Sigmoid colon (tissue), 7 donors: Measurements from ENCODE around the gene FTCD. TPM values are rescaled to one million over a fixed set of nuclear protein-coding genes. Genes with fewer than 3 reads are reported as not detected.

ENCODE experiments used
- DNase-seq: peaks from one replicate; pipeline ENCODE4 v3.0.0-alpha.2; 2019
- H3K27ac ChIP-seq, 4 donors: fragments of 200-600 bp; sonication (generic); one replicate each; pipeline ENCODE4 v1.5.1; 2016 to 2019; ENCODE audit warnings: mild to moderate bottlenecking in 1 of 4
- H3K27me3 ChIP-seq, 3 donors: fragments of 200-600 bp; sonication (generic); one replicate each; pipeline ENCODE4 v1.5.1; 2019; ENCODE audit warnings: mild to moderate bottlenecking in 1 of 3
- H3K36me3 ChIP-seq, 4 donors: fragments of 200-600 bp; sonication (generic); one replicate each; pipeline ENCODE4 v1.5.1; 2016 to 2019
- H3K4me1 ChIP-seq, 4 donors: fragments of 200-600 bp; sonication (generic); one replicate each; pipeline ENCODE4 v1.5.1; 2017 to 2019
- H3K4me3 ChIP-seq, 4 donors: fragments of 200-600 bp; sonication (generic); one replicate each; pipeline ENCODE4 v1.5.1; 2017 to 2019; ENCODE audit warnings: mild to moderate bottlenecking in 2 of 4, moderate library complexity in 1 of 4
- H3K9me3 ChIP-seq, 4 donors: fragments of 200-600 bp in 3 of 4; sonication (generic) in 3 of 4; one replicate each; pipeline versions ENCODE4 v1.5.1 to v1.6.1; 2013 to 2019
- CTCF ChIP-seq, 4 experiments: fragments of 450-650 bp in 3 of 4; fragments of 200-600 bp in 1 of 4; IDR thresholded peaks; one replicate each; pipeline ENCODE4 v1.5.1; 2016 to 2019; ENCODE audit warnings: antibody characterized with exemption in 4 of 4, mild to moderate bottlenecking in 3 of 4, moderate library complexity in 2 of 4
- EP300 ChIP-seq, 4 donors: sonication (generic); formaldehyde crosslinking; IDR thresholded peaks; one replicate each; pipeline ENCODE4 v1.6.1; 2017; ENCODE audit warnings: antibody characterized with exemption in 4 of 4
- POLR2A ChIP-seq, 2 donors: fragments of 450-650 bp; IDR thresholded peaks; one replicate each; pipeline ENCODE4 v1.6.1; 2016; ENCODE audit warnings: antibody characterized with exemption in 2 of 2, mild to moderate bottlenecking in 2 of 2, moderate library complexity in 2 of 2
- POLR2AphosphoS5 ChIP-seq, 4 donors: sonication (generic); formaldehyde crosslinking; IDR thresholded peaks; one replicate each; pipeline ENCODE4 v1.6.1; 2017; ENCODE audit warnings: antibody characterized with exemption in 4 of 4
- WGBS, 2 donors: extraction: QIAGEN DNeasy Blood & Tissue Kit; methylation state at CpG; one replicate each; pipeline ENCODE4 v1.1.7; 2013; 5-methylcytosine and 5-hydroxymethylcytosine counted together
- intact Hi-C: fragments of 100-400 bp; cut with DNase I; formaldehyde crosslinking; loops from one replicate; pipeline ENCODE4 v1.15.1; 2023
- polyA plus RNA-seq, 3 donors: library from polyadenylated mRNA; stranded (reverse); fragments of 200-250 nt; gene quantifications; one replicate each; pipeline ENCODE4 v1.2.3, GENCODE V29; 2013
- total RNA-seq, 4 donors: library from RNA; depleted of rRNA; stranded (reverse); fragments of >200 nt; gene quantifications; one replicate each; pipeline ENCODE4 v1.1.0, GENCODE V29; 2016
- donor health status: healthy with polysubstance abuse.
- donor health status: Bipolar disorder and iron deficiency.
- donor health status: healthy.

The FTCD gene
- total and polyA plus RNA-seq, 7 donors, result 0.20 to 1.4 TPM; not detected in 5

- TF ChIP-seq POLR2AphosphoS5 (IDR thresholded peaks at IDR 0.05), result no peak
- TF ChIP-seq POLR2A (IDR thresholded peaks at IDR 0.05), result no peak
- no peak for TF ChIP-seq EP300 (IDR thresholded peaks at IDR 0.05)
- no peak for TF ChIP-seq CTCF (IDR thresholded peaks at IDR 0.05)
- Histone ChIP-seq H3K27me3 (no peaks in the 10 kb centered on the region), H3K4me3 (no peak overlapping the region), H3K4me1 (no peaks in the 10 kb centered on the region), H3K27ac (no peak overlapping the region), H3K9me3 (no peaks in the 10 kb centered on the region), H3K36me3 (peaks cover 17 to 74% (median 28%) of the 10 kb centered on the region in 4 donors)
- intact Hi-C loops, result no loop called here
- DNase-seq, result peak; percentile 25
- 79% methylated on average over 13 of the region's 13 CpGs for WGBS, 2 donors
Observed at GRCh38 chr21:46199436-46200373, 44.3 kb upstream of the FTCD start.

- intact Hi-C loops, result no loop called here
- DNase-seq, result peak; percentile 47
- WGBS, 2 donors, result 88 to 91% methylated on average over 20 of the region's 20 CpGs
- Histone ChIP-seq H3K27ac (no peak overlapping the region), H3K36me3 (peaks cover 26 to 80% (median 36%) of the 10 kb centered on the region in 4 donors), H3K4me1 (no peaks in the 10 kb centered on the region), H3K27me3 (no peaks in the 10 kb centered on the region), H3K4me3 (no peak overlapping the region), H3K9me3 (no peaks in the 10 kb centered on the region)
- TF ChIP-seq CTCF (IDR thresholded peaks at IDR 0.05), result no peak
- TF ChIP-seq POLR2AphosphoS5 (IDR thresholded peaks at IDR 0.05), result no peak
- TF ChIP-seq POLR2A (IDR thresholded peaks at IDR 0.05), result no peak
- TF ChIP-seq EP300 (IDR thresholded peaks at IDR 0.05), result no peak
Observed at GRCh38 chr21:46196733-46197132, 41.4 kb upstream of the FTCD start.

GRCh38 chr21:46195595-46196195, 40.3 kb upstream of the FTCD start:
- H3K9me3 ChIP-seq, result no peaks in the 10 kb centered on the region
- 90 to 93% methylated on average over 20 of the region's 20 CpGs for WGBS, 2 donors

More at GRCh38 chr21:46195595-46196195, 40.3 kb upstream of the FTCD start:
- Histone ChIP-seq H3K27ac (no peak overlapping the region), H3K4me1 (peaks cover 0 to 4% (median 0%) of the 10 kb centered on the region in 4 donors), H3K4me3 (no peak overlapping the region), H3K27me3 (no peaks in the 10 kb centered on the region), H3K36me3 (peaks cover 26 to 87% (median 36%) of the 10 kb centered on the region in 4 donors)
- TF ChIP-seq EP300 (IDR thresholded peaks at IDR 0.05) (no peak), POLR2AphosphoS5 (IDR thresholded peaks at IDR 0.05) (no peak), POLR2A (IDR thresholded peaks at IDR 0.05) (no peak), CTCF (IDR thresholded peaks at IDR 0.05) (no peak)
- intact Hi-C loops, result no loop called here
- DNase-seq, result peak; percentile 39
